IgD-negative memory B cell (primary cell): ENCODE data around the gene ZDHHC5. TPM values are rescaled to one million over a fixed set of nuclear protein-coding genes. Genes with fewer than 3 reads are reported as not detected.
"Not testable (repeated sequence)": the region's sequence is repeated elsewhere in the genome, so short reads cannot be mapped to it uniquely, and the experiment has no call there.

ENCODE experiments used
- H3K27ac Mint-ChIP-seq, 3 donors: one replicate each; pipeline ENCODE4 v1.8.0; 2020 to 2022; ENCODE audit warnings: mild to moderate bottlenecking in 3 of 3, mixed read lengths in 3 of 3, moderate library complexity in 1 of 3
- H3K27me3 Mint-ChIP-seq: one replicate; pipeline ENCODE4 v1.8.0; 2021; ENCODE audit warnings: mixed read lengths
- H3K36me3 Mint-ChIP-seq: one replicate; pipeline ENCODE4 v1.8.0; 2020; ENCODE audit warnings: mild to moderate bottlenecking, mixed read lengths
- H3K4me1 Mint-ChIP-seq, 3 donors: one replicate each; pipeline ENCODE4 v1.8.0; 2020 to 2022; ENCODE audit warnings: mixed read lengths in 3 of 3, mild to moderate bottlenecking in 1 of 3
- H3K4me3 Mint-ChIP-seq, 4 donors: one replicate each; pipeline ENCODE4 v1.8.0; 2020 to 2022; ENCODE audit warnings: mild to moderate bottlenecking in 4 of 4, mixed read lengths in 4 of 4, moderate library complexity in 3 of 4
- H3K9me3 Mint-ChIP-seq, 3 donors: one replicate each; pipeline ENCODE4 v1.8.0; 2020 to 2021; ENCODE audit warnings: mixed read lengths in 3 of 3, mild to moderate bottlenecking in 1 of 3
- polyA plus RNA-seq: library from polyadenylated mRNA; unstranded; fragments of 300-500 nt; fragmentation: Illumina TruSeq; gene quantifications from one replicate; pipeline ENCODE4 v1.2.3, GENCODE V29; 2021

ZDHHC5 gene
- polyA plus RNA-seq, 1 donor from 2014 or later, result 32.9 TPM

GRCh38 chr11:57711414-57712255 lies 43.7 kb downstream of the ZDHHC5 start, which contains the start of gene MED19:
TSS of gene MED19 (minus strand) at chr11:57712215. CDS start at chr11:57712179, 36 bp downstream.
- no peaks in the 10 kb centered on the region for H3K9me3 Mint-ChIP-seq
- peak within 1 kb of the TSS; percentile 91 to 99 (median 98) for H3K4me3 Mint-ChIP-seq
- H3K27me3 Mint-ChIP-seq, result no peaks in the 10 kb centered on the region
- H3K4me1 Mint-ChIP-seq, result peaks cover 21 to 38% (median 24%) of the 10 kb centered on the region in 3 donors
- H3K27ac Mint-ChIP-seq, result peak within 1 kb of the TSS; percentile 84 to 98 (median 96)
- H3K36me3 Mint-ChIP-seq, result no peaks in the 10 kb centered on the region

- Mint-ChIP-seq H3K9me3 (no peaks in the 10 kb centered on the region), H3K27me3 (no peaks in the 10 kb centered on the region), H3K4me3 (peak within 1 kb of the TSS; percentile 91 to 99 (median 98)), H3K27ac (peak within 1 kb of the TSS; percentile 84 to 98 (median 96)), H3K4me1 (peaks cover 21 to 38% (median 24%) of the 10 kb centered on the region in 3 donors), H3K36me3 (no peaks in the 10 kb centered on the region)
Measured at GRCh38 chr11:57712256-57713150, 44.6 kb downstream of the ZDHHC5 start, which contains the start of gene TMX2. TSS of gene TMX2 (plus strand) at chr11:57712593. CDS start at chr11:57712619, 26 bp downstream.

GRCh38 chr11:57713835-57714234 lies 45.9 kb downstream of the ZDHHC5 start:
- H3K4me1 Mint-ChIP-seq, result peaks cover 21 to 33% (median 25%) of the 10 kb centered on the region in 3 donors
- no peaks in the 10 kb centered on the region for H3K27me3 Mint-ChIP-seq
- H3K27ac Mint-ChIP-seq, result peak overlapping the region in 2 of 3 donors; percentile 22 to 39
- H3K9me3 Mint-ChIP-seq, result peaks cover 0 to 1% (median 0%) of the 10 kb centered on the region in 3 donors
- no peaks in the 10 kb centered on the region for H3K36me3 Mint-ChIP-seq
- peak overlapping the region; percentile 91 to 99 (median 98) for H3K4me3 Mint-ChIP-seq

GRCh38 chr11:57716726-57717125 lies 48.8 kb downstream of the ZDHHC5 start:
- peaks cover 18 to 21% (median 20%) of the 10 kb centered on the region in 3 donors for H3K4me1 Mint-ChIP-seq
- not testable (repeated sequence) for H3K36me3 Mint-ChIP-seq, H3K4me3 Mint-ChIP-seq, H3K27ac Mint-ChIP-seq, H3K27me3 Mint-ChIP-seq, H3K9me3 Mint-ChIP-seq

- Mint-ChIP-seq H3K27ac (peak overlapping the region in 1 of 3 donors; percentile 50), H3K9me3 (no peaks in the 10 kb centered on the region), H3K4me1 (peaks cover 12 to 15% (median 12%) of the 10 kb centered on the region in 3 donors), H3K36me3 (no peaks in the 10 kb centered on the region), H3K27me3 (no peaks in the 10 kb centered on the region), H3K4me3 (no peak overlapping the region)
Measured at GRCh38 chr11:57727185-57727584, 59.3 kb downstream of the ZDHHC5 start.

GRCh38 chr11:57728829-57729228 lies 60.9 kb downstream of the ZDHHC5 start:
- H3K27me3 Mint-ChIP-seq, result no peaks in the 10 kb centered on the region
- H3K4me3 Mint-ChIP-seq, result peak overlapping the region in 2 of 4 donors; percentile 3 to 79
- H3K36me3 Mint-ChIP-seq, result no peaks in the 10 kb centered on the region
- H3K9me3 Mint-ChIP-seq, result no peaks in the 10 kb centered on the region
- H3K27ac Mint-ChIP-seq, result peak overlapping the region in 2 of 3 donors; percentile 33 to 75
- H3K4me1 Mint-ChIP-seq, result peaks cover 12 to 15% (median 12%) of the 10 kb centered on the region in 3 donors

- Mint-ChIP-seq H3K4me3 (peak overlapping the region in 3 of 4 donors; percentile 3 to 79 (median 75)), H3K27me3 (no peaks in the 10 kb centered on the region), H3K9me3 (no peaks in the 10 kb centered on the region), H3K36me3 (no peaks in the 10 kb centered on the region), H3K4me1 (peaks cover 12 to 13% (median 12%) of the 10 kb centered on the region in 3 donors), H3K27ac (peak overlapping the region in 2 of 3 donors; percentile 33 to 75)
Measured at GRCh38 chr11:57729479-57729878, 61.6 kb downstream of the ZDHHC5 start.

GRCh38 chr11:57732661-57733060 lies 64.7 kb downstream of the ZDHHC5 start:
- Mint-ChIP-seq H3K36me3 (no peaks in the 10 kb centered on the region), H3K27me3 (no peaks in the 10 kb centered on the region), H3K9me3 (no peaks in the 10 kb centered on the region), H3K4me3 (no peak overlapping the region), H3K4me1 (peaks cover 15 to 18% (median 16%) of the 10 kb centered on the region in 3 donors), H3K27ac (no peak overlapping the region)

- H3K27ac Mint-ChIP-seq, result no peak overlapping the region
- H3K9me3 Mint-ChIP-seq, result no peaks in the 10 kb centered on the region
- no peaks in the 10 kb centered on the region for H3K36me3 Mint-ChIP-seq
- peak overlapping the region in 2 of 4 donors; percentile 10 to 43 for H3K4me3 Mint-ChIP-seq
- H3K27me3 Mint-ChIP-seq, result no peaks in the 10 kb centered on the region
- H3K4me1 Mint-ChIP-seq, result peaks cover 6 to 7% (median 7%) of the 10 kb centered on the region in 3 donors
Measured at GRCh38 chr11:57735619-57736298, 67.8 kb downstream of the ZDHHC5 start.

- Mint-ChIP-seq H3K27me3 (no peaks in the 10 kb centered on the region), H3K27ac (peak within 1 kb of the TSS; percentile 96 to 99 (median 99)), H3K4me1 (peaks cover 12 to 30% (median 21%) of the 10 kb centered on the region in 3 donors)
Measured at GRCh38 chr11:57741132-57742086, 73.5 kb downstream of the ZDHHC5 start, which contains the start of gene SELENOH. TSS of gene SELENOH (plus strand) at chr11:57741491. CDS start at chr11:57741596, 105 bp downstream.

GRCh38 chr11:57742087-57742452 lies 74.2 kb downstream of the ZDHHC5 start:
- H3K36me3 Mint-ChIP-seq, result peaks cover 4% of the 10 kb centered on the region
- no peaks in the 10 kb centered on the region for H3K27me3 Mint-ChIP-seq
- H3K4me1 Mint-ChIP-seq, result peaks cover 12 to 30% (median 22%) of the 10 kb centered on the region in 3 donors
- no peaks in the 10 kb centered on the region for H3K9me3 Mint-ChIP-seq
- peak overlapping the region; percentile 95 to 100 (median 98) for H3K4me3 Mint-ChIP-seq
- H3K27ac Mint-ChIP-seq, result peak overlapping the region; percentile 96 to 99 (median 99)

More at GRCh38 chr11:57741132-57742086, 73.5 kb downstream of the ZDHHC5 start, which contains the start of gene SELENOH:
- Mint-ChIP-seq H3K4me3 (peak within 1 kb of the TSS; percentile 95 to 100 (median 98)), H3K36me3 (peaks cover 4% of the 10 kb centered on the region), H3K9me3 (no peaks in the 10 kb centered on the region)

GRCh38 chr11:57744357-57744756 lies 76.4 kb downstream of the ZDHHC5 start:
- Mint-ChIP-seq H3K4me3 (peak overlapping the region in 2 of 4 donors; percentile 50 to 78), H3K27me3 (no peaks in the 10 kb centered on the region), H3K9me3 (no peaks in the 10 kb centered on the region), H3K27ac (peak overlapping the region; percentile 45 to 48 (median 46)), H3K4me1 (peaks cover 16 to 37% (median 23%) of the 10 kb centered on the region in 3 donors), H3K36me3 (peaks cover 4% of the 10 kb centered on the region)

- Mint-ChIP-seq H3K27ac (peak overlapping the region in 2 of 3 donors; percentile 41 to 73), H3K36me3 (peaks cover 4% of the 10 kb centered on the region), H3K4me1 (peaks cover 16 to 37% (median 23%) of the 10 kb centered on the region in 3 donors), H3K4me3 (peak overlapping the region in 2 of 4 donors; percentile 13 to 78), H3K27me3 (no peaks in the 10 kb centered on the region), H3K9me3 (no peaks in the 10 kb centered on the region)
Measured at GRCh38 chr11:57745206-57745605, 77.3 kb downstream of the ZDHHC5 start.
